Activated naive CD8-positive, alpha-beta T cell treated with anti-CD3 and anti-CD28 coated beads, Interleukin-2, amount 50 U/mL, for 24 hours (primary cell): ENCODE data around the gene OR14J1.
"Not testable (repeated sequence)": the region's sequence is repeated elsewhere in the genome, so short reads cannot be mapped to it uniquely, and the experiment has no call there.

Experiments used
- ATAC-seq: fragments of 150-1000 bp; cut with Tn5 transposase; one replicate; pipeline ENCODE4 v1.10.0; 2021
- DNase-seq: peaks from one replicate; pipeline ENCODE4 v3.0.0; 2021
- H3K27ac Mint-ChIP-seq: one replicate; pipeline ENCODE4 v1.8.0; 2021; ENCODE audit warnings: mild to moderate bottlenecking, mixed read lengths
- H3K27me3 Mint-ChIP-seq: one replicate; pipeline ENCODE4 v1.8.0; 2021; ENCODE audit warnings: mixed read lengths
- H3K36me3 Mint-ChIP-seq: one replicate; pipeline ENCODE4 v1.8.0; 2021; ENCODE audit warnings: low read depth, mixed read lengths
- H3K4me1 Mint-ChIP-seq: one replicate; pipeline ENCODE4 v1.8.0; 2021; ENCODE audit warnings: mixed read lengths
- H3K4me3 Mint-ChIP-seq: one replicate; pipeline ENCODE4 v1.8.0; 2021; ENCODE audit warnings: mild to moderate bottlenecking, moderate library complexity, mixed read lengths
- H3K9me3 Mint-ChIP-seq: one replicate; pipeline ENCODE4 v1.8.0; 2021; ENCODE audit warnings: mixed read lengths

OR14J1 gene

GRCh38 chr6:29301316-29301715 is at the start of gene OR14J1:
Gene OR14J1, plus strand, starts transcription at chr6:29301701. Its CDS starts 4,989 bp downstream, at chr6:29306690.
- Mint-ChIP-seq H3K27ac (no peak within 1 kb of the TSS), H3K36me3 (no peaks in the 10 kb centered on the region), H3K9me3 (no peaks in the 10 kb centered on the region), H3K4me1 (no peaks in the 10 kb centered on the region), H3K27me3 (peaks cover 19% of the 10 kb centered on the region), H3K4me3 (no peak within 1 kb of the TSS)
- ATAC-seq: no peak
- DNase-seq: no peak

- Mint-ChIP-seq H3K4me1 (no peaks in the 10 kb centered on the region), H3K27ac (no peak overlapping the region), H3K36me3 (peaks cover 2% of the 10 kb centered on the region), H3K27me3 (peaks cover 15% of the 10 kb centered on the region), H3K9me3 (peaks cover 26% of the 10 kb centered on the region), H3K4me3 (no peak overlapping the region)
- no peak for ATAC-seq
- DNase-seq: no peak
These were observed 49.8 kb upstream of the OR14J1 start for GRCh38 chr6:29251736-29252135.

GRCh38 chr6:29255530-29255929 is 46.0 kb upstream of the OR14J1 start:
- H3K27ac Mint-ChIP-seq: no peak overlapping the region
- H3K36me3 Mint-ChIP-seq: peaks cover 2% of the 10 kb centered on the region
- peaks cover 5% of the 10 kb centered on the region for H3K27me3 Mint-ChIP-seq
- no peak overlapping the region for H3K4me3 Mint-ChIP-seq
- DNase-seq: no peak
- no peak for ATAC-seq
- no peaks in the 10 kb centered on the region for H3K4me1 Mint-ChIP-seq
- H3K9me3 Mint-ChIP-seq: peaks cover 26% of the 10 kb centered on the region

GRCh38 chr6:29259721-29260120 is 41.8 kb upstream of the OR14J1 start:
- DNase-seq (no peak), ATAC-seq (no peak)
- H3K27me3 Mint-ChIP-seq: peaks cover 10% of the 10 kb centered on the region
- H3K4me1 Mint-ChIP-seq: no peaks in the 10 kb centered on the region
- no peak overlapping the region for H3K4me3 Mint-ChIP-seq
- H3K36me3 Mint-ChIP-seq: peaks cover 2% of the 10 kb centered on the region
- H3K9me3 Mint-ChIP-seq: peaks cover 9% of the 10 kb centered on the region
- H3K27ac Mint-ChIP-seq: no peak overlapping the region

GRCh38 chr6:29263001-29263400 is 38.5 kb upstream of the OR14J1 start:
- Mint-ChIP-seq H3K9me3 (peaks cover 5% of the 10 kb centered on the region), H3K4me3 (no peak overlapping the region), H3K36me3 (no peaks in the 10 kb centered on the region), H3K27me3 (peaks cover 30% of the 10 kb centered on the region), H3K4me1 (no peaks in the 10 kb centered on the region), H3K27ac (no peak overlapping the region)
- DNase-seq (no peak), ATAC-seq (no peak)

GRCh38 chr6:29294499-29294914 is 7.0 kb upstream of the OR14J1 start:
- H3K9me3 Mint-ChIP-seq: no peaks in the 10 kb centered on the region
- no peaks in the 10 kb centered on the region for H3K4me1 Mint-ChIP-seq
- ATAC-seq: no peak
- no peak for DNase-seq
- no peaks in the 10 kb centered on the region for H3K36me3 Mint-ChIP-seq
- peaks cover 23% of the 10 kb centered on the region for H3K27me3 Mint-ChIP-seq
- no peak overlapping the region for H3K27ac Mint-ChIP-seq
- H3K4me3 Mint-ChIP-seq: no peak overlapping the region

- Mint-ChIP-seq H3K27ac (no peak overlapping the region), H3K27me3 (peaks cover 18% of the 10 kb centered on the region), H3K4me3 (no peak overlapping the region), H3K9me3 (no peaks in the 10 kb centered on the region), H3K4me1 (no peaks in the 10 kb centered on the region), H3K36me3 (no peaks in the 10 kb centered on the region)
- ATAC-seq: peak; percentile 24
- no peak for DNase-seq
These were observed 6.3 kb upstream of the OR14J1 start for GRCh38 chr6:29295181-29295585.

- H3K4me1 Mint-ChIP-seq: no peaks in the 10 kb centered on the region
- no peak overlapping the region for H3K4me3 Mint-ChIP-seq
- no peak overlapping the region for H3K27ac Mint-ChIP-seq
- peaks cover 16% of the 10 kb centered on the region for H3K27me3 Mint-ChIP-seq
- no peaks in the 10 kb centered on the region for H3K36me3 Mint-ChIP-seq
- no peaks in the 10 kb centered on the region for H3K9me3 Mint-ChIP-seq
- ATAC-seq (no peak), DNase-seq (no peak)
These were observed 5.9 kb upstream of the OR14J1 start for GRCh38 chr6:29295623-29296022.

- ATAC-seq: no peak
- no peak overlapping the region for H3K4me3 Mint-ChIP-seq
- peaks cover 16% of the 10 kb centered on the region for H3K27me3 Mint-ChIP-seq
- H3K4me1 Mint-ChIP-seq: no peaks in the 10 kb centered on the region
- H3K27ac Mint-ChIP-seq: no peak overlapping the region
- no peaks in the 10 kb centered on the region for H3K9me3 Mint-ChIP-seq
- no peak for DNase-seq
- H3K36me3 Mint-ChIP-seq: no peaks in the 10 kb centered on the region
These were observed 18.4 kb downstream of the OR14J1 start for GRCh38 chr6:29319931-29320330.

GRCh38 chr6:29323332-29323731 is 21.8 kb downstream of the OR14J1 start:
- not testable (repeated sequence) for DNase-seq, H3K36me3 Mint-ChIP-seq, H3K4me3 Mint-ChIP-seq, H3K27ac Mint-ChIP-seq, H3K9me3 Mint-ChIP-seq, H3K4me1 Mint-ChIP-seq, ATAC-seq
- peaks cover 25% of the 10 kb centered on the region for H3K27me3 Mint-ChIP-seq

- H3K27ac Mint-ChIP-seq: no peak overlapping the region
- DNase-seq: no peak
These were observed 24.3 kb downstream of the OR14J1 start for GRCh38 chr6:29325777-29326176.

GRCh38 chr6:29332676-29333075 is 31.2 kb downstream of the OR14J1 start:
- ATAC-seq: peak; percentile 69
- peaks cover 30% of the 10 kb centered on the region for H3K27me3 Mint-ChIP-seq
- no peaks in the 10 kb centered on the region for H3K36me3 Mint-ChIP-seq
- H3K4me3 Mint-ChIP-seq: no peak overlapping the region
- H3K9me3 Mint-ChIP-seq: peaks cover 3% of the 10 kb centered on the region
- H3K27ac Mint-ChIP-seq: peak overlapping the region; percentile 33
- DNase-seq: no peak
- H3K4me1 Mint-ChIP-seq: peaks cover 10% of the 10 kb centered on the region

More at GRCh38 chr6:29325777-29326176, 24.3 kb downstream of the OR14J1 start:
- H3K27me3 Mint-ChIP-seq: peaks cover 23% of the 10 kb centered on the region
- H3K9me3 Mint-ChIP-seq: no peaks in the 10 kb centered on the region
- no peak for ATAC-seq
- H3K4me1 Mint-ChIP-seq: no peaks in the 10 kb centered on the region
- H3K4me3 Mint-ChIP-seq: no peak overlapping the region
- no peaks in the 10 kb centered on the region for H3K36me3 Mint-ChIP-seq

- Mint-ChIP-seq H3K27me3 (peaks cover 40% of the 10 kb centered on the region), H3K9me3 (peaks cover 3% of the 10 kb centered on the region), H3K36me3 (no peaks in the 10 kb centered on the region), H3K27ac (no peak overlapping the region), H3K4me3 (no peak overlapping the region), H3K4me1 (peaks cover 12% of the 10 kb centered on the region)
- no peak for ATAC-seq
- no peak for DNase-seq
These were observed 34.8 kb downstream of the OR14J1 start for GRCh38 chr6:29336269-29336668.

GRCh38 chr6:29345380-29345779 is 43.9 kb downstream of the OR14J1 start:
- Mint-ChIP-seq H3K9me3 (peaks cover 3% of the 10 kb centered on the region), H3K4me3 (no peak overlapping the region), H3K36me3 (no peaks in the 10 kb centered on the region), H3K27ac (no peak overlapping the region), H3K4me1 (no peaks in the 10 kb centered on the region), H3K27me3 (peaks cover 21% of the 10 kb centered on the region)
- no peak for ATAC-seq
- DNase-seq: no peak

GRCh38 chr6:29349348-29349747 is 47.8 kb downstream of the OR14J1 start:
- peaks cover 23% of the 10 kb centered on the region for H3K9me3 Mint-ChIP-seq
- H3K36me3 Mint-ChIP-seq, H3K4me1 Mint-ChIP-seq, ATAC-seq, H3K27ac Mint-ChIP-seq, H3K4me3 Mint-ChIP-seq, DNase-seq: not testable (repeated sequence)
- H3K27me3 Mint-ChIP-seq: peaks cover 44% of the 10 kb centered on the region

GRCh38 chr6:29354980-29355379 is 53.5 kb downstream of the OR14J1 start:
- H3K27me3 Mint-ChIP-seq: peaks cover 38% of the 10 kb centered on the region
- DNase-seq: no peak
- H3K4me3 Mint-ChIP-seq: no peak overlapping the region
- peaks cover 23% of the 10 kb centered on the region for H3K9me3 Mint-ChIP-seq
- no peak overlapping the region for H3K27ac Mint-ChIP-seq
- ATAC-seq: no peak
- no peaks in the 10 kb centered on the region for H3K4me1 Mint-ChIP-seq
- H3K36me3 Mint-ChIP-seq: no peaks in the 10 kb centered on the region
